ENCODE data around the gene SOX5.

The SOX5 gene

DNA sequence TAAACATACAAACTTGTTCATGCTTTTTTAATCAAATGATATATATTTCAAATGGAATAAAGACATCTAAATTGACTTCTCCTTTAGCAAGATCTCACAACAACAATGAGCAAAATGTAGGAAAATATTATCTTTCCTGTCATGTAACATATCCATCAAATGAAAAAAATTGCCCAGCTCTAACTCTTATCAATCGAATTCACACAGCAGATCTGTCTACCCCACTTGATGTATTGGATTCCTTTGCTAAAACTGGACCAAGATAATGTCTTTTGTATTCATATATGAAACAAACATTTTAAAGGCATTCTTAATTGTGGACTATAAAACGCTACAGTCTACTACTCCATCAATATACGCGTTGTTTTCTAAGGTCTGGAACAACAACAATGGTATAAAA lies 218.0 kb downstream of the SOX5 start:
- Mint-ChIP-seq H3K36me3 (ENCODE audit: low read depth) (peaks cover 18% of the 10 kb centered on the region), H3K9me3 (no peaks in the 10 kb centered on the region), H3K27ac (no peak overlapping the region), H3K4me3 (no peak overlapping the region), H3K4me1 (no peaks in the 10 kb centered on the region), H3K27me3 (ENCODE audit: low read depth, poor library complexity) (no peaks in the 10 kb centered on the region)
- DNase-seq: no peak
- TF ChIP-seq, protein P1, sequence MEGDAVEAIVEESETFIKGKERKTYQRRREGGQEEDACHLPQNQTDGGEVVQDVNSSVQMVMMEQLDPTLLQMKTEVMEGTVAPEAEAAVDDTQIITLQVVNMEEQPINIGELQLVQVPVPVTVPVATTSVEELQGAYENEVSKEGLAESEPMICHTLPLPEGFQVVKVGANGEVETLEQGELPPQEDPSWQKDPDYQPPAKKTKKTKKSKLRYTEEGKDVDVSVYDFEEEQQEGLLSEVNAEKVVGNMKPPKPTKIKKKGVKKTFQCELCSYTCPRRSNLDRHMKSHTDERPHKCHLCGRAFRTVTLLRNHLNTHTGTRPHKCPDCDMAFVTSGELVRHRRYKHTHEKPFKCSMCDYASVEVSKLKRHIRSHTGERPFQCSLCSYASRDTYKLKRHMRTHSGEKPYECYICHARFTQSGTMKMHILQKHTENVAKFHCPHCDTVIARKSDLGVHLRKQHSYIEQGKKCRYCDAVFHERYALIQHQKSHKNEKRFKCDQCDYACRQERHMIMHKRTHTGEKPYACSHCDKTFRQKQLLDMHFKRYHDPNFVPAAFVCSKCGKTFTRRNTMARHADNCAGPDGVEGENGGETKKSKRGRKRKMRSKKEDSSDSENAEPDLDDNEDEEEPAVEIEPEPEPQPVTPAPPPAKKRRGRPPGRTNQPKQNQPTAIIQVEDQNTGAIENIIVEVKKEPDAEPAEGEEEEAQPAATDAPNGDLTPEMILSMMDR (IDR thresholded peaks at IDR 0.05): no peak

DNA sequence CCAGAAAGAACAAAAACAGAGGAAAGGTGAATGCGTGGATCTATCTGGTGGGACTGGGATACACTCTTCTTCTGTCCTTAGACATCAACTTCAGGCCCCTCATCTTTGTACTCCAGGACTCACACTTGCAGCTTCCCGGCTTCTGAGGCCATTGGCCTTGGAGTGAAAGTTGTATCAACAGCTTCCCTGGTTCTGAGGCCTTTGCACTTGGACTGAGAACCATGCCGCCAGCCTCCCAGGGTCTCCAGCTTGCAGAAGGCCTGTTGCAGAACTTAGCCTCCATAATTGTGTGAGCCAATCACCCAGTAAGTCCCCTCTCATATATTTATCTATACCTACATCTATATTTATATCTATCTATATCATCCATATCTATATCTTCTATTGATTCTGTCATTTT lies 218.4 kb downstream of the SOX5 start:
- no peak for DNase-seq
- Mint-ChIP-seq H3K4me3 (no peak overlapping the region), H3K4me1 (no peaks in the 10 kb centered on the region), H3K27ac (no peak overlapping the region), H3K27me3 (ENCODE audit: low read depth, poor library complexity) (no peaks in the 10 kb centered on the region), H3K36me3 (ENCODE audit: low read depth) (peaks cover 18% of the 10 kb centered on the region), H3K9me3 (no peaks in the 10 kb centered on the region)
- TF ChIP-seq, protein P1 (IDR thresholded peaks at IDR 0.05): no peak

DNA sequence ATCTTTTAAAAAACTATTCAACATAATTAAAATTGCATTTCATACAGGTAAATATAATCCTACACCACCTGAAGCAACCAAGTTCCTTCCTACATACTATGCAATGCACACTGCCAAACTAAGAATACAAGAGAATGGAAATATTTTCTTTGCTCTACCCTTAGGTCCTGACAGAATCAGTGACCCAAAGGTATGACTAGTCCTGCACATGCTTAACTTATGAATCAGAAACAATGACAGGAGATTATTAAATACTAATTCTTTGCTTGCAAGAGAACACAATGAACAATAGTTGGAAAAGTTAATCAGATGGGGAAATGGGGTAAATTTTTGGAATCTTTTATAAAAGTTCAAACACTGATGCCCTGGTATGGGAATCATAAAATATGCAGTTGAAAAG lies 220.1 kb downstream of the SOX5 start:
- no peaks in the 10 kb centered on the region for H3K9me3 Mint-ChIP-seq
- DNase-seq: no peak
- no peak overlapping the region for H3K4me3 Mint-ChIP-seq
- H3K27me3 Mint-ChIP-seq (ENCODE audit: low read depth, poor library complexity): no peaks in the 10 kb centered on the region
- no peaks in the 10 kb centered on the region for H3K4me1 Mint-ChIP-seq
- H3K27ac Mint-ChIP-seq: no peak overlapping the region
- H3K36me3 Mint-ChIP-seq (ENCODE audit: low read depth): peaks cover 15% of the 10 kb centered on the region
- TF ChIP-seq, protein P1 (IDR thresholded peaks at IDR 0.05): no peak

DNA sequence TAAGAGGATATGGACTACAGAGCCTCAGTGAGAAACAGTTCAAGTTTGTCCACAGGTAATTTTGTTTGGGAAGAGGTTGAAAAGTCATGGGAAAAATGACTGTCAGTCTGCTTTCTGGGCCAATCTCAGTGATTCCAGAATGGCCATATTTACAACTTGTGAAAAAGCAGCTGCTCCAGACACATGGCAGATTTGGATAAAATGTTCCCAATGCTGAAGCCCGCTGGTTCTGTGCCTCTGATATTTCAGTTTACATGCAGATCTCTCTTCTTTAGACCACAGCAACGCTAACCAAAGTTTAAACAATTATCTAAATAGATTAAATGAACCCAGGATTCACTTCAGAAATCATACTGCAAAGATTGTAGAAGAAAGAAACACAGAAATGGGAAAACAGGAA lies 222.8 kb downstream of the SOX5 start:
- no peak for DNase-seq
- H3K9me3 Mint-ChIP-seq: no peaks in the 10 kb centered on the region
- no peaks in the 10 kb centered on the region for H3K27me3 Mint-ChIP-seq (ENCODE audit: low read depth, poor library complexity)
- no peak overlapping the region for H3K4me3 Mint-ChIP-seq
- H3K27ac Mint-ChIP-seq: no peak overlapping the region
- no peaks in the 10 kb centered on the region for H3K4me1 Mint-ChIP-seq
- peaks cover 14% of the 10 kb centered on the region for H3K36me3 Mint-ChIP-seq (ENCODE audit: low read depth)
- TF ChIP-seq, protein P1 (IDR thresholded peaks at IDR 0.05): no peak

DNA sequence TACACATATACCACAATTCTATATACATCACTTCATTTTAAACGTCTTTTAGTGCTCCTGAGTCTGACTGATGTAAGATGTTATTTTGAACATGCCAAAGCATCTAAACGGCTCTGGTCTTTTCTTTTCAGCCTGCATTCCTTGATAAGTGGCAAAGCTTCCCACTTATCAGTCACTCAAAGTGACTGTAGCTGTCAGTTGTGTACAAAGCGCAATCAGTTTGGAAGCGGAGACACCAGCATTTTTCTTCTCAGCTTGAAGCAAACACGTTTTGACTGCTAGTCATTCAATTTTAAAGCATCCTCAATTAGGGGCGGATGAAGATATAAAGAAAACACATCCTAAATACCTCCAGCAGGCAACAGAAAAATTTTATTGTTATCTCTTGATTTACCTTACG lies 226.8 kb downstream of the SOX5 start:
- TF ChIP-seq, protein P1 (IDR thresholded peaks at IDR 0.05): no peak
- Mint-ChIP-seq H3K4me1 (no peaks in the 10 kb centered on the region), H3K27me3 (ENCODE audit: low read depth, poor library complexity) (no peaks in the 10 kb centered on the region), H3K36me3 (ENCODE audit: low read depth) (peaks cover 10% of the 10 kb centered on the region), H3K4me3 (no peak overlapping the region), H3K27ac (no peak overlapping the region), H3K9me3 (no peaks in the 10 kb centered on the region)
- no peak for DNase-seq

DNA sequence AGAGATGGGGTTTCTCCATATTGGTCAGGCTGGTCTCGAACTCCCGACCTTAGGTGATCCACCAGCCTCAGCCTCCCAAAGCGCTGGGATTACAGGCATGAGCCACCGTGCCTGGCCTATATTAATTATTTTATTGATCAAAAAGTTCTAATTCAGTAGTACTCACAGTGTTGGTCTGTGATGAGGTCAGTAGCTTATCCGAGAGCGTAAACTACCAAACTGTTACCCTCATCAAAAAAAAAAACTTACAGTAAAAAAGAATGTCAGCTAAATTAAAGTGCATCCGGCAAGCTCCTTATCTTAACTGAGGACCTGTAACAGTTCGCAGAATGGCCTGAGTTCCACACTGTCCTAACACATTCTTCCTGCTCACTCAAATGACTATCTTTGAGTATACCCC lies 228.2 kb downstream of the SOX5 start:
- Mint-ChIP-seq H3K27ac (no peak overlapping the region), H3K27me3 (ENCODE audit: low read depth, poor library complexity) (no peaks in the 10 kb centered on the region), H3K4me3 (no peak overlapping the region), H3K9me3 (no peaks in the 10 kb centered on the region), H3K36me3 (ENCODE audit: low read depth) (peaks cover 10% of the 10 kb centered on the region), H3K4me1 (no peaks in the 10 kb centered on the region)
- TF ChIP-seq, protein P1 (IDR thresholded peaks at IDR 0.05): no peak
- no peak for DNase-seq

All from nephron progenitor cell (in vitro differentiated cells).